NCI-H2196 (cell line): ENCODE data around the gene WBP2NL.

ENCODE experiments used
- DNase-seq: peaks from one replicate; lab custom pipeline; 2025; ENCODE audit not compliant: unreplicated experiment; lab: John Stamatoyannopoulos, UW

The WBP2NL gene

GRCh38 chr22:41976961-41977566 lies 21.5 kb upstream of the WBP2NL start:
- DNase-seq = peak; percentile 11

GRCh38 chr22:41978732-41979131 lies 19.9 kb upstream of the WBP2NL start:
- no peak for DNase-seq

- no peak for DNase-seq
Observed at GRCh38 chr22:41979423-41980250, 19.0 kb upstream of the WBP2NL start.

- DNase-seq = no peak
Observed at GRCh38 chr22:41982865-41983264, 15.7 kb upstream of the WBP2NL start.

- DNase-seq = no peak
Observed at GRCh38 chr22:41983513-41984405, 14.8 kb upstream of the WBP2NL start.

- no peak for DNase-seq
Observed at GRCh38 chr22:41987276-41987675, 11.3 kb upstream of the WBP2NL start.

- no peak for DNase-seq
Observed at GRCh38 chr22:41989246-41989645, 9.3 kb upstream of the WBP2NL start.

- DNase-seq = no peak
Observed at GRCh38 chr22:41991111-41991510, 7.5 kb upstream of the WBP2NL start.

- no peak for DNase-seq
Observed at GRCh38 chr22:41992496-41992895, 6.1 kb upstream of the WBP2NL start.

- DNase-seq = no peak
Observed at GRCh38 chr22:41995211-41995610, 3.4 kb upstream of the WBP2NL start.

- DNase-seq = no peak
Observed at GRCh38 chr22:41996826-41997225, 1.8 kb upstream of the WBP2NL start.

- DNase-seq = no peak
Observed at GRCh38 chr22:42000466-42000865, 1.9 kb downstream of the WBP2NL start.

- no peak for DNase-seq
Observed at GRCh38 chr22:42001121-42001520, 2.5 kb downstream of the WBP2NL start.

GRCh38 chr22:42001706-42002105 lies 3.1 kb downstream of the WBP2NL start:
- no peak for DNase-seq

GRCh38 chr22:42007922-42008321 lies 9.3 kb downstream of the WBP2NL start:
- DNase-seq = no peak

- DNase-seq = no peak
Observed at GRCh38 chr22:42010778-42011177, 12.2 kb downstream of the WBP2NL start.

GRCh38 chr22:42013385-42013784 lies 14.8 kb downstream of the WBP2NL start:
- no peak for DNase-seq

GRCh38 chr22:42016111-42016510 lies 17.5 kb downstream of the WBP2NL start:
- no peak for DNase-seq

GRCh38 chr22:42018224-42018623 lies 19.6 kb downstream of the WBP2NL start:
- DNase-seq = no peak

- DNase-seq = no peak
Observed at GRCh38 chr22:42021571-42021970, 23.0 kb downstream of the WBP2NL start.

GRCh38 chr22:42022162-42022847 lies 23.7 kb downstream of the WBP2NL start:
- no peak for DNase-seq
